ENCODE results near the gene MCF2L2.

The MCF2L2 gene

GRCh38 chr3:183285318-183285717, 143.1 kb downstream of the MCF2L2 start:
- DNase-seq, result no peak

- no peak for DNase-seq
These were observed 143.8 kb downstream of the MCF2L2 start for GRCh38 chr3:183284570-183284969.

GRCh38 chr3:183283886-183284285, 144.5 kb downstream of the MCF2L2 start:
- no peak for DNase-seq

GRCh38 chr3:183281126-183281797, 147.2 kb downstream of the MCF2L2 start:
- DNase-seq, result no peak

GRCh38 chr3:183279371-183279770, 149.0 kb downstream of the MCF2L2 start:
- no peak for DNase-seq

GRCh38 chr3:183278479-183279088, 149.8 kb downstream of the MCF2L2 start:
- no peak for DNase-seq

- DNase-seq, result no peak
These were observed 151.2 kb downstream of the MCF2L2 start for GRCh38 chr3:183277260-183277659.

GRCh38 chr3:183275937-183276336, 152.5 kb downstream of the MCF2L2 start:
- DNase-seq, result no peak

GRCh38 chr3:183275418-183275817, 153.0 kb downstream of the MCF2L2 start:
- DNase-seq, result no peak

GRCh38 chr3:183274609-183275008, 153.8 kb downstream of the MCF2L2 start:
- DNase-seq, result no peak

- DNase-seq, result no peak
These were observed 155.6 kb downstream of the MCF2L2 start for GRCh38 chr3:183272791-183273190.

GRCh38 chr3:183272142-183272541, 156.3 kb downstream of the MCF2L2 start:
- DNase-seq, result no peak

GRCh38 chr3:183270344-183270743, 158.1 kb downstream of the MCF2L2 start:
- DNase-seq, result no peak

- no peak for DNase-seq
These were observed 159.1 kb downstream of the MCF2L2 start for GRCh38 chr3:183269345-183269744.

GRCh38 chr3:183268366-183268765, 160.1 kb downstream of the MCF2L2 start:
- no peak for DNase-seq

GRCh38 chr3:183267140-183267539, 161.3 kb downstream of the MCF2L2 start:
- no peak for DNase-seq

- no peak for DNase-seq
These were observed 162.0 kb downstream of the MCF2L2 start for GRCh38 chr3:183266454-183266853.

- DNase-seq, result no peak
These were observed 162.5 kb downstream of the MCF2L2 start for GRCh38 chr3:183265834-183266417.

GRCh38 chr3:183265157-183265642, 163.2 kb downstream of the MCF2L2 start:
- no peak for DNase-seq

- DNase-seq, result no peak
These were observed 164.2 kb downstream of the MCF2L2 start for GRCh38 chr3:183264268-183264667.

GRCh38 chr3:183262875-183263378, 165.5 kb downstream of the MCF2L2 start:
- DNase-seq, result no peak

- DNase-seq, result no peak
These were observed 167.2 kb downstream of the MCF2L2 start for GRCh38 chr3:183261151-183261724.

- no peak for DNase-seq
These were observed 168.1 kb downstream of the MCF2L2 start for GRCh38 chr3:183260167-183260904.

Data from NCI-H1436 treated with DMSO at 0.1 percent for 48 hours (cell line).